Stimulated activated naive B cell treated with anti-CD40 and anti-IgM and Interleukin-4, amounts not matched to agents 10 μg/mL and 1 μg/mL and 100 μg/mL, for 72 hours (primary cell): Measurements from ENCODE around the gene COL5A3.
"Not testable (repeated sequence)": the region's sequence is repeated elsewhere in the genome, so short reads cannot be mapped to it uniquely, and the experiment has no call there.

Experiments used
- ATAC-seq, 2 donors: fragments of 150-1000 bp; cut with Tn5 transposase; replicated peaks; 2 replicates each; pipeline ENCODE4 v1.10.0; 2021; ENCODE audit warnings: moderate library complexity in 1 of 2
- DNase-seq: peaks from one replicate; pipeline ENCODE4 v3.0.0; 2021
- H3K27ac Mint-ChIP-seq: one replicate; pipeline ENCODE4 v1.8.0; 2022; ENCODE audit warnings: mild to moderate bottlenecking, mixed read lengths
- H3K27me3 Mint-ChIP-seq, 2 donors: one replicate each; pipeline ENCODE4 v1.8.0; 2022; ENCODE audit warnings: mixed read lengths in 2 of 2
- H3K36me3 Mint-ChIP-seq, 2 donors: one replicate each; pipeline ENCODE4 v1.8.0; 2022; ENCODE audit warnings: mixed read lengths in 2 of 2, mild to moderate bottlenecking in 1 of 2
- H3K4me1 Mint-ChIP-seq, 2 donors: one replicate each; pipeline ENCODE4 v1.8.0; 2022; ENCODE audit warnings: mixed read lengths in 2 of 2, mild to moderate bottlenecking in 1 of 2
- H3K4me3 Mint-ChIP-seq, 2 donors: one replicate each; pipeline ENCODE4 v1.8.0; 2022; ENCODE audit warnings: mild to moderate bottlenecking in 2 of 2, mixed read lengths in 2 of 2, moderate library complexity in 1 of 2
- H3K9me3 Mint-ChIP-seq, 2 donors: one replicate each; pipeline ENCODE4 v1.8.0; 2022; ENCODE audit warnings: mixed read lengths in 2 of 2, mild to moderate bottlenecking in 1 of 2

COL5A3 gene

DNA sequence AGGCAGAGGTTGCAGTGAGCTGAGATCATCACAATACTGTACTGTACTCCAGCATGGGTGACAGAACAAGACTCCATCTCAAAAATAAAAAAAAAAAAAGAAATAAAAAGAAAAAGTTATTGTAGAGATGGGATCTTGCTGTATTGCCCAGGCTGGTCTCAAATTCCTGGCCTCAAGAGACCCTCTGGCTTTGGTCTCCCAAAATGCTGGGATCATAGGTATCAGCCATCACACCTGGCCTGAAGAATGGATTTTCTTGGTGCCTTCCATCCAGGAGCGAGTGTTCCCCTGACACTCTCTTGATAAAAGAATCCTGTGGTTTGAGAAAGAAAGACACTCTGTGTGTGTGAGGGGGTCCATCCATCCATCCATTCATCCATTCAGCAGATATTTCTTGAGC is 78.7 kb downstream of the COL5A3 start:
- Mint-ChIP-seq H3K36me3 (peaks cover 0 to 2% of the 10 kb centered on the region in 2 donors), H3K27ac (no peak overlapping the region), H3K9me3 (peaks cover 0 to 4% of the 10 kb centered on the region in 2 donors), H3K27me3 (peaks cover 47 to 57% of the 10 kb centered on the region in 2 donors), H3K4me3 (no peak overlapping the region), H3K4me1 (peaks cover 20 to 41% of the 10 kb centered on the region in 2 donors)
- ATAC-seq = no peak
- no peak for DNase-seq

- no peak for DNase-seq
- H3K4me1 Mint-ChIP-seq = peaks cover 4 to 10% of the 10 kb centered on the region in 2 donors
- ATAC-seq = no peak
- no peak overlapping the region for H3K4me3 Mint-ChIP-seq
- H3K36me3 Mint-ChIP-seq = no peaks in the 10 kb centered on the region
- peaks cover 23 to 24% of the 10 kb centered on the region in 2 donors for H3K27me3 Mint-ChIP-seq
- H3K9me3 Mint-ChIP-seq = peaks cover 0 to 2% of the 10 kb centered on the region in 2 donors
- H3K27ac Mint-ChIP-seq = no peak overlapping the region
Measured at GRCh38 chr19:9923440-9923839, 86.9 kb downstream of the COL5A3 start.

DNA sequence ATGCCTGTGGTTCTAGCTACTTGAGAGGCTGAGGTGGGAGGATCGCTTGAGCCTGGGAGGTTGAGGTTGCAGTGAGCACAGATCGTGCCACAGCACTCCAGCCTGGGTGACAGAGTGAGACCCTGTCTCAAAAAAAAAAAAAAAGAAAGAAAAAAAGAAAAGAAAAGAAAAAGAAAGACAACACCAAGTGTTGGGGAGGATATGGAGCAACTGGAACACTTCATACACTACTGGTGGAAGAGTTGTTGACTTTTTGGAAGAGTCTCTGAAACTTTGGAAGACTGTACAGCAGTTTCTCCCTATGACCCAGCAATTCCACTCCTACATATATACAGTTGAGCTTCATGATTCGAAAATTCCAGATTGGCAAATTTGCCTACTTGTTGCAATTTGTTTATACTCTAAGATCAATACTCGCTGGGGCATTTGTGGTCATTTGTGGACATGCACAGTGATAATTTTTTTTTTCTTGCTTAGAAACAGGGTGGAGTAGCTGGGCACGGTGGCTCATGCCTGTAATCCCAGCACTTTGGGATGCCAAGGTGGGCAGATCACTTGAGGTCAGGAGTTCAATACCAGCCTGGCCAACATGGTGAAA is 87.4 kb downstream of the COL5A3 start:
- H3K27ac Mint-ChIP-seq, ATAC-seq: not testable (repeated sequence)

GRCh38 chr19:9917321-9917720 is 93.0 kb downstream of the COL5A3 start:
- H3K4me3 Mint-ChIP-seq = no peak overlapping the region
- peaks cover 11 to 13% of the 10 kb centered on the region in 2 donors for H3K4me1 Mint-ChIP-seq
- H3K27ac Mint-ChIP-seq = no peak overlapping the region
- H3K9me3 Mint-ChIP-seq = no peaks in the 10 kb centered on the region
- DNase-seq = no peak
- peaks cover 40 to 48% of the 10 kb centered on the region in 2 donors for H3K27me3 Mint-ChIP-seq
- H3K36me3 Mint-ChIP-seq = no peaks in the 10 kb centered on the region
- peak in 1 of 2 donors; percentile 38 for ATAC-seq

More for the DNA sequence above, 87.4 kb downstream of the COL5A3 start:
- H3K36me3 Mint-ChIP-seq, DNase-seq, H3K4me1 Mint-ChIP-seq, H3K4me3 Mint-ChIP-seq, H3K9me3 Mint-ChIP-seq: not testable (repeated sequence)
- peaks cover 27 to 28% of the 10 kb centered on the region in 2 donors for H3K27me3 Mint-ChIP-seq

DNA sequence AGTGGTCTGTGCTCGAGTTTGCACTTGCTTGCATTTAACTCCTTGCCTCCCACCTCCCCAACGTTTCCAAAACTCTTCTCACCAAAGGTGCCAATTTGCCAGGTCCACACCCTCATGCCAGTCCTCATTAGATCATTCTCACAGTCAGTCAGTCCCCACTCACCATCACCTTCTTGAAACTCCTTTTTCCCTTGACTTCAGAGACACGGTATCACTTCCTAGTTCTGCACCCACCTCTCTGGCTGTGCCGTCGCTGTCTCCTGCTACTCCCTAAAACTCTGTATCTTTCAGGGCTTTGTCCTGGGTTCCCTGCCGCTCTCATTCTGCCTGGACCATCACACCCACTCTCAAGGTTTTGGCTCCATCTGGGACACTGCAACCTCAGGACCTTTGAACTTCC is 93.6 kb downstream of the COL5A3 start:
- no peak overlapping the region for H3K4me3 Mint-ChIP-seq
- no peak overlapping the region for H3K27ac Mint-ChIP-seq
- no peak for DNase-seq

DNA sequence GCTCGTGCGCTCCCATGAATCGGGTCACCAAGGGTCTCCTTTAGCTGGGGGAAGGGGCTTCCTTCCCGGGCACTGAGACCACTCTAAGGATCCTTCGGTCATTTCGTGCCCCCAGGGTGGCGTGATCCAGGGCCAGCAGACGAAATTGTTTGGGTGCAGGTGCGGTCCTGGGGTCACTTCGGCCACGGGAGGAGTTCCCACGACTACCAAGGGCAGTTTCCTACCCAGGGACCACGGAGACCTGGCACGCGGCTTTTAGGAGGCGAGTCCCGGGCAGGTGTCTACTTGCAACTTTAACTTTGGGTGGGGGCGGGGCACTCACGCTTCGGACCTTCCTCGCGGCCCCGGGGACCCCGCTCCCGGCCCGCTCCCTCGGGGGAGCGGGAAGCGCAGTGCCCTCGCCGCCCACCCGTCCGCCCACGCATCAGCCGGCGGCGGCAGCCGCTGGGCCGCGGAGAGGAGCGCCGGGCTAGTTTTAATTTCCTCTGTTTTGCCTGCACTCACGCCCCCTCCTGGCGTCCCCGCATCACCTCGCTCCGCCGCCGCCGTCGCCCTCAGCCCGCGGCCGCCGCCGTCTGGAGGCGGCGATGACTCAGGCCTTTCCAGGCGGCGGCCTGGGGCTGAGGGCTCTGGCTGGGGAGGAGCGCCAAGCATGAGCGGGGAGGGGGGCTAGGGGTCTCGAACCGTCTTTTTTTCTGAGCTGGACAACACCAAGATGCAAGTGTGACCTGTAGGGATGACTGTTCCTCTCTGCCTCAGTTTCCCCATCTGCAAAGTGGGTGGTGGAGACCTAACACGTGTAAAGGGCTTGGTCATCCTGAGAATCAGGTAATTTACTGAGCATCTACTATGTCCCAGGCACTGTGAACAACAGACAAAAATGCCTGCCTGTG is 95.7 kb downstream of the COL5A3 start:
- peaks cover 11 to 13% of the 10 kb centered on the region in 2 donors for H3K4me1 Mint-ChIP-seq
- H3K9me3 Mint-ChIP-seq = no peaks in the 10 kb centered on the region
- H3K27me3 Mint-ChIP-seq = peaks cover 39 to 43% of the 10 kb centered on the region in 2 donors
- DNase-seq = peak; percentile 53
- peak; percentile 87 to 89 for ATAC-seq
- H3K36me3 Mint-ChIP-seq = no peaks in the 10 kb centered on the region
- no peak overlapping the region for H3K27ac Mint-ChIP-seq
- H3K4me3 Mint-ChIP-seq = peak overlapping the region; percentile 31 to 57

More for the DNA sequence above, 93.6 kb downstream of the COL5A3 start:
- Mint-ChIP-seq H3K4me1 (peaks cover 11 to 13% of the 10 kb centered on the region in 2 donors), H3K36me3 (no peaks in the 10 kb centered on the region), H3K9me3 (no peaks in the 10 kb centered on the region), H3K27me3 (peaks cover 40 to 48% of the 10 kb centered on the region in 2 donors)
- peak; percentile 71 for ATAC-seq

DNA sequence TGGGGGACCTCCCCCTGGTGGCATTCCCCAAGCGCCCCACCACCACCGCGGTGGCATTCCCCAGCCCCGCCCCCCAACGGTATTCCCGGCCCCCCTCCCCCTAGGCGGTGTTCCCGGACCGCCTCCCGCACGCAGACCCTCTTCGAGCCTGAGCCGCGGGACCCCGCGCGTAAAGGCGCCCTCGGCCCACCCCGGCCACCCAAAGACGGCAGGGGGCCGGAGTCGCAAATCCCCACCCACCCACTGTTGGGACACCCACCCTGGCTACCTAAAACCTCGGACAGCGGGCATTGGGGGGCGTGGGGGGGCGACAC is 96.3 kb downstream of the COL5A3 start:
- ATAC-seq = no peak

GRCh38 chr19:9913237-9914000 is 96.9 kb downstream of the COL5A3 start:
- H3K36me3 Mint-ChIP-seq = peaks cover 0 to 1% of the 10 kb centered on the region in 2 donors
- DNase-seq = no peak
- no peak overlapping the region for H3K27ac Mint-ChIP-seq
- H3K9me3 Mint-ChIP-seq = no peaks in the 10 kb centered on the region
- ATAC-seq = no peak
- H3K4me3 Mint-ChIP-seq = peak overlapping the region in 1 of 2 donors; percentile 53
- peaks cover 11 to 13% of the 10 kb centered on the region in 2 donors for H3K4me1 Mint-ChIP-seq
- peaks cover 40 to 45% of the 10 kb centered on the region in 2 donors for H3K27me3 Mint-ChIP-seq

More for the DNA sequence above, 96.3 kb downstream of the COL5A3 start:
- Mint-ChIP-seq H3K36me3 (peaks cover 0 to 1% of the 10 kb centered on the region in 2 donors), H3K4me3 (peak overlapping the region; percentile 31 to 57), H3K27ac (no peak overlapping the region), H3K4me1 (peaks cover 11 to 13% of the 10 kb centered on the region in 2 donors), H3K27me3 (peaks cover 41 to 45% of the 10 kb centered on the region in 2 donors), H3K9me3 (no peaks in the 10 kb centered on the region)
- no peak for DNase-seq

DNA sequence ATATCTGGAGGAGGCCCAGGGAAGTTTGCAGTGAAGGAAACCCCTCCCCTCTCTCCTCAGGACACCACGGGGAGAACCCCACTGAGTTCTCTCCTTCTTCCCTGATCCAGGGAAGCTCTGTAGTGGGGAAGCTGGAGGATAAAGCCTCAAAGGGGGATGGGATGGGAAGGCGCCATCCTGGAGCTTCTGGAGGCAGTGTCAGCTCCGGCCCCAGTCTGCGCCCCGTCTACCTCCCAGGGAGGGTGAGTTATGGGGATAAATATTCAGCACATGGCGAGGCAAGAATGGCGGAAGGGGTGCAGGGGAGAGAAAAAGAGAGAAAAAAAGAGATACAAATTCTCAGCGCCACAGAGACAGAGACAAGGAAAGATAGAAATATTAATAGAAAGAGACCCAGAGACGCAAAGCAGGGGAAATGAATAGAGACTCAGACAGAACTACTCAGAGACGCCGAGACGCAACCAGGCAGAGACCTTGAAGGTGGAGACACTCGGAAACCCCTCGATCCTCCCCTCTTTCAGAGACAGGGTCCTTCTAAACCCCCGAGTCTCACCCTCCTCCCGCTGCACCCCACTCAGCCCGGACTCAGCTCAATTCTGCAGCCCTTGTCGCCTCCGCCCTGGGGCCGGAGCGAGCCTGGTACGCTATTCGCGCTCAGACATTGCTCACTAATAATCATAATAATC is 97.6 kb downstream of the COL5A3 start:
- ATAC-seq = no peak
- H3K9me3 Mint-ChIP-seq = peaks cover 0 to 1% of the 10 kb centered on the region in 2 donors
- peak overlapping the region in 1 of 2 donors; percentile 53 for H3K4me3 Mint-ChIP-seq
- no peak overlapping the region for H3K27ac Mint-ChIP-seq
- H3K27me3 Mint-ChIP-seq = peaks cover 38 to 45% of the 10 kb centered on the region in 2 donors
- H3K4me1 Mint-ChIP-seq = peaks cover 11 to 13% of the 10 kb centered on the region in 2 donors
- no peak for DNase-seq
- peaks cover 0 to 1% of the 10 kb centered on the region in 2 donors for H3K36me3 Mint-ChIP-seq

DNA sequence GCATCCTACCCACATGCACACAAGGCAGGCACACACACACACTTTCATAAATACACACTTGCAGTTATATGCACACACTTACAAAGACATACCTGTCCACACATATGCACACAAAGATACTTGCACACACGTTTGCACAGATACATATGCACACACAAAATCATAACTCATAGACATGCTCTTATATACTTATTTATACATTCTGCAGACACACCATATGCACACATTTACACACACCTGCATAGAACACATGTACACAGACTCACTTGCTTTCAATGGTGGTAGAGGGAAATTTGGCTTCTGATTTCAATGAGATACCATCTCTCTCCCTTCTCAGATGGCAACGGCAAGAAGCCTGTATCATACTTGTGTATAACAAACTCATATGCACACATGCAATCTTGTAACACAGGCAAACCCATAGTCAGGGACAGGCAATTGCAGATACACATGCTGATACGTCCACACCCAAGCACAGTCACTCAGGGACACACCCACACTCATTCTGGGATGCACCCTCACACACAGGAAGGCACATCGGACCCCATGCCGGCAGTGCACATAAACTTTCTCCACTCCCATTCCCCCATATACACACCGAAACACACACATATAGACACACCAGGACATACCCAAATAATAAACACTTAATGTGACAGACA is 98.6 kb downstream of the COL5A3 start:
- H3K4me1 Mint-ChIP-seq = peaks cover 2 to 3% of the 10 kb centered on the region in 2 donors
- peaks cover 31 to 41% of the 10 kb centered on the region in 2 donors for H3K27me3 Mint-ChIP-seq
- peaks cover 0 to 3% of the 10 kb centered on the region in 2 donors for H3K9me3 Mint-ChIP-seq
- ATAC-seq (no peak), DNase-seq (no peak)
- H3K27ac Mint-ChIP-seq = no peak overlapping the region
- H3K36me3 Mint-ChIP-seq = peaks cover 0 to 1% of the 10 kb centered on the region in 2 donors
- H3K4me3 Mint-ChIP-seq = no peak overlapping the region

DNA sequence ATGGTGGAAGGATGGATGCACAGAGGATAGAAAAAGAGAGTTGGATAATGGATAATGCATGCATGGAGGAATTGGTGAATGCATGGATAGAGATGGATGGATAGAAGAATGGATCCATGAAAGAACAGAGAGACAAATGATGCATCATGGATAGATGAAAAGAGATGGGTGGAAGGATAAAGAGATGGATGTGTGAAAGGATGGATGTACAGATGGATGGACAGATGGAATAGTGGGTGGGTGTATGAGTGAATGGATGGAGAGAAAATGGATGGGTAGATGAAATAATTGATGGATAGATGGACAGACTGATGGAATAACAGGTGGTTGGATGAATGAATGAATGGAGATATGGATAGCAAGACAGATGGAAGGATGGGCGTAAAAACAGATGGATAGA is 99.7 kb downstream of the COL5A3 start:
- peaks cover 33 to 42% of the 10 kb centered on the region in 2 donors for H3K27me3 Mint-ChIP-seq
- no peak overlapping the region for H3K27ac Mint-ChIP-seq
- H3K4me3 Mint-ChIP-seq = no peak overlapping the region
- peaks cover 0 to 1% of the 10 kb centered on the region in 2 donors for H3K36me3 Mint-ChIP-seq
- ATAC-seq = no peak
- peaks cover 0 to 3% of the 10 kb centered on the region in 2 donors for H3K9me3 Mint-ChIP-seq
- no peaks in the 10 kb centered on the region for H3K4me1 Mint-ChIP-seq
- no peak for DNase-seq
